Omental fat pad (tissue), 4 donors: Measurements from ENCODE around the gene EWSR1. TPM values are rescaled to one million over a fixed set of nuclear protein-coding genes. Genes with fewer than 3 reads are reported as not detected.

Experiments
- ATAC-seq: fragments of 150-250 bp; one replicate; pipeline ENCODE4 v1.9.1; 2016; ENCODE audit warnings: mild to moderate bottlenecking, moderate library complexity; ENCODE audit not compliant: low FRiP score
- DNase-seq: peaks from one replicate; pipeline ENCODE4 v3.0.0-alpha.2; 2019; ENCODE audit warnings: low spot score
- total RNA-seq, 4 donors: library from RNA; depleted of rRNA; stranded (reverse); fragments of >200 nt; gene quantifications; one replicate each; pipeline ENCODE4 v1.1.0, GENCODE V29; 2016
- TF ChIP-seq, protein P1 (sequence below), 3 donors: fragments of 450-650 bp; IDR thresholded peaks; one replicate each; pipeline ENCODE4 v1.5.1; 2016 to 2017; ENCODE audit warnings: antibody characterized with exemption in 3 of 3, mild to moderate bottlenecking in 3 of 3, moderate library complexity in 2 of 3

EWSR1 gene
- total RNA-seq, 4 donors from 2014 or later: 190 to 274 (median 202) TPM

- ATAC-seq (no peak), DNase-seq (no peak)
- TF ChIP-seq, protein P1, sequence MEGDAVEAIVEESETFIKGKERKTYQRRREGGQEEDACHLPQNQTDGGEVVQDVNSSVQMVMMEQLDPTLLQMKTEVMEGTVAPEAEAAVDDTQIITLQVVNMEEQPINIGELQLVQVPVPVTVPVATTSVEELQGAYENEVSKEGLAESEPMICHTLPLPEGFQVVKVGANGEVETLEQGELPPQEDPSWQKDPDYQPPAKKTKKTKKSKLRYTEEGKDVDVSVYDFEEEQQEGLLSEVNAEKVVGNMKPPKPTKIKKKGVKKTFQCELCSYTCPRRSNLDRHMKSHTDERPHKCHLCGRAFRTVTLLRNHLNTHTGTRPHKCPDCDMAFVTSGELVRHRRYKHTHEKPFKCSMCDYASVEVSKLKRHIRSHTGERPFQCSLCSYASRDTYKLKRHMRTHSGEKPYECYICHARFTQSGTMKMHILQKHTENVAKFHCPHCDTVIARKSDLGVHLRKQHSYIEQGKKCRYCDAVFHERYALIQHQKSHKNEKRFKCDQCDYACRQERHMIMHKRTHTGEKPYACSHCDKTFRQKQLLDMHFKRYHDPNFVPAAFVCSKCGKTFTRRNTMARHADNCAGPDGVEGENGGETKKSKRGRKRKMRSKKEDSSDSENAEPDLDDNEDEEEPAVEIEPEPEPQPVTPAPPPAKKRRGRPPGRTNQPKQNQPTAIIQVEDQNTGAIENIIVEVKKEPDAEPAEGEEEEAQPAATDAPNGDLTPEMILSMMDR (IDR thresholded peaks at IDR 0.05): no peak
These were observed 8.7 kb upstream of the EWSR1 start for GRCh38 chr22:29259253-29259899.

- no peak for DNase-seq
- ATAC-seq: no peak
- TF ChIP-seq, protein P1 (IDR thresholded peaks at IDR 0.05): no peak
These were observed 8.0 kb upstream of the EWSR1 start for GRCh38 chr22:29260031-29260560.

DNA sequence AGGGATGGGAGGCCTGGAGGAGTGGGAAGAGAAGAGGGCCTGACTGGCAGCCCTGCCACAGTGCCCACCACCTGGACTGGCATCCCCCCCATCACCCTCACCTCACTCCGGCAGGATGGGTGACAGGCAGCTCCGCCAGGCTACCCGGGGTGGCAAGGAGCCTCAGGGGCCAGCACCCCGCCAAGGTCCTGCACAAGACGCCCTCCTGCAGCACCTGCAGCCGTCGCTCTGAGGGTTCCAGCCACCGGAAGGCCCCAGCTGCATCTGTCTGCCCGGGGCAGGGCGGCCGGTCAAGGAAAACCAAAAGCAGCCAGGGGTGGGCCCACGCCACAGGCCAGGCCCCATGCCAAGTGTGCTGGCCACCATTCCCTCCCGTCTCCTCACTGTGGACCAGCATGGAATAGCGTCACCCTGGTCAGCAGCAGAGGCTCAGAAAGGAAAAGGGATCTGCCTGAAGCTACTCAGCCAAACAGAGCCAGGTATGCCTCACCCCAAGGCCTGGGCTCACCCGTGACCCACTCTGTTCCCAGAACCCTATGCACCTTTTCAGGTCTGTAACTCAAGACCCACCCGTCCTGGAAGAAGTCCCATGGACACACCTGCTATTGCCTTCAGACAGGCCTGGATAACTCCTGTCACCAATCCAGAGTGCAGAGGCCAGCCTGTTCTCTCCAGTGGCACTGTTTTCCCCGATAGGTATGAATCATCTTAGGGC is 7.3 kb upstream of the EWSR1 start:
- DNase-seq (no peak), ATAC-seq (no peak)
- TF ChIP-seq, protein P1 (IDR thresholded peaks at IDR 0.05): no peak

DNA sequence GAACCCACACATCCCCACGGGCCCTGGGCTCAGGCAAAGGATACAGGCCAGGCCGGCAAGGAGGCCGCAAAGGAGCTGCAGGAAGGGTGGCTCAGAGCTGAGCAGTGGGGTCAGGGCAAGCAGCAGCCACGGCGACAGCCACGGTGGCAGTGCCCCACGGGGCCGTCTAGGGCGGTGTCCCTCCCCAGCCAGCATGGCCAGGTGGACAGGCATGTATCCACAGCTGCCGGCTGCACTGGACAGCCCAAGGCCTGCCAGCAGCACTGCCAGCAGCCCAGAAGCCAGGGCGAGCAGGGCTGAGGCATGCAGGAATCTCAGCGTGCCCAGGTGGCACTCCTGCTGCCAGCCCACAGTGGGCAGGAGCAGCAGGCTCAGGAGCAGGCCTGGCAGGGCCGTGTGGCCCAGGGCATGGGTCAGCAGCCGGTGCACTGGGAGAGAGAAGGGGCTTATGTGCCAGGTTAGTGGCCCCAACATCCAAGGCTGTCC is 4.2 kb upstream of the EWSR1 start:
- ATAC-seq: no peak
- TF ChIP-seq, protein P1 (IDR thresholded peaks at IDR 0.05): no peak
- no peak for DNase-seq

DNA sequence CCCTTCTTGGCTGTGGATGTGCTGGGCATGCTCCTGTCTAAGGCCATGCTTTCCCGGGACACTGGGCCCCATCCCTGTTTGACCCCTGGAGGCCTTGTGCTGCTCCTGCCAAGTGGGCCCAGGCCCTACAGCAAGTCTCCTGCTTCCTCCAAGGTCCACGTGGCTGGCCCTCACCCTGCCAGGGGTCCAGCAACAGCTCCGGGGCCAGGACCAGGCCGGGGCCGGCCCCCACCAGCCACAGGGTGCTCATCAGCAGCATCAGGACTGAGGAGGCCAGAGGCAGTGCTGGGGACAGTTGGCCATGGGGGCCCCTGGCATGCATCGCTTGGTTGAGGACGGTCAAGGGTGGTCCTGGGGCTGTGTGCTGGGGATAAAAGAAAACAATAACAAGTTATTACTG is 2.8 kb upstream of the EWSR1 start:
- ATAC-seq (no peak), DNase-seq (no peak)
- TF ChIP-seq, protein P1 (IDR thresholded peaks at IDR 0.05): no peak

- DNase-seq (no peak), ATAC-seq (no peak)
- TF ChIP-seq, protein P1 (IDR thresholded peaks at IDR 0.05): no peak
These were observed 2.1 kb upstream of the EWSR1 start for GRCh38 chr22:29265929-29266328.
